Thoracic aorta (tissue), 2 donors: Measurements from ENCODE around the gene TMCO4. TPM values are rescaled to one million over a fixed set of nuclear protein-coding genes. Genes with fewer than 3 reads are reported as not detected.
"Not testable (repeated sequence)": the region's sequence is repeated elsewhere in the genome, so short reads cannot be mapped to it uniquely, and the experiment has no call there.

Experiments used
- ATAC-seq: fragments of 150-250 bp; one replicate; pipeline ENCODE4 v1.8.0; 2017; ENCODE audit warnings: low read depth; ENCODE audit not compliant: insufficient number of reproducible peaks, low FRiP score
- DNase-seq: peaks from one replicate; pipeline ENCODE4 v3.0.0-alpha.2; 2020; ENCODE audit warnings: low spot score
- H3K27ac ChIP-seq, 2 donors: fragments of 200-600 bp; sonication (generic); 1 replicate in 1 of 2; 2 replicates in 1 of 2; pipeline ENCODE4 v1.5.1; 2016; ENCODE audit warnings: mild to moderate bottlenecking in 2 of 2, moderate library complexity in 2 of 2
- H3K27me3 ChIP-seq: fragments of 200-600 bp; sonication (generic); replicated peaks from 2 replicates; pipeline ENCODE4 v1.6.0; 2016; ENCODE audit warnings: mild to moderate bottlenecking; ENCODE audit not compliant: insufficient read depth
- H3K36me3 ChIP-seq: fragments of 200-600 bp; sonication (generic); one replicate; pipeline ENCODE4 v1.5.1; 2016
- H3K4me1 ChIP-seq, 2 donors: fragments of 200-600 bp; sonication (generic); 1 replicate in 1 of 2; 2 replicates in 1 of 2; pipeline versions ENCODE4 v1.5.1 to v1.6.0; 2016; ENCODE audit warnings: low read depth in 2 of 2, mild to moderate bottlenecking in 1 of 2; ENCODE audit not compliant: control insufficient read depth in 1 of 2
- H3K4me3 ChIP-seq: fragments of 200-600 bp; sonication (generic); 2 replicates; pipeline ENCODE4 v1.5.1; 2016; ENCODE audit warnings: mild to moderate bottlenecking
- H3K9me3 ChIP-seq: fragments of 200-600 bp; sonication (generic); 2 replicates; pipeline ENCODE4 v1.5.1; 2016
- total RNA-seq, 2 donors: library from RNA; depleted of rRNA; stranded (reverse); fragments of >200 nt; gene quantifications; one replicate each; pipeline versions ENCODE4 v1.1.0 to v1.2.3, GENCODE V29; 2016
- TF ChIP-seq, protein P1 (sequence below): fragments of 200-600 bp; sonication (generic); IDR thresholded peaks from one replicate; pipeline ENCODE4 v1.5.1; 2019; ENCODE audit warnings: antibody characterized with exemption

The TMCO4 gene
- total RNA-seq, 2 donors from 2014 or later = 33.2 to 33.4 TPM

DNA sequence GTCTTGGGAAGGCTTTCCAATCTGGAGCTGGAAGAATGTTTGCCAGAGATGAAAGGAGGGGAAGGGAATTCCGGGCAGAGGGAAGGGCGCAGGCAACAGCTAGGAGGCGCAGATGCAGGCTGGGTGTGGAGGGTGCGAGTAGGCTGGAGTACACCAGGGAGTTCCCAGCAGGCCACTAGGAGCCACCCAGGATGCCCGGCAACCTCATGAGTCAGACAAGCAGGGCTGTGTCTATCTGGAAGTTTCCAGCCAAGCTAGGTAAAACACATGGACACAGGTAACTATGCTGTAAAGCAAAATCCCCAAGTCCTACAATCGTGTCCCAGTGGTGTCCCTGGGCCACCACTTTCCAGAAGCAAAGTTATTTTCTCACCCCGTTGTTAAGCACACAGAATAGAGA lies 156.6 kb downstream of the TMCO4 start:
- H3K4me3 ChIP-seq = peak overlapping the region; percentile 87
- peak overlapping the region; percentile 87 to 93 for H3K27ac ChIP-seq
- DNase-seq (no peak), ATAC-seq (no peak)
- TF ChIP-seq, protein P1, sequence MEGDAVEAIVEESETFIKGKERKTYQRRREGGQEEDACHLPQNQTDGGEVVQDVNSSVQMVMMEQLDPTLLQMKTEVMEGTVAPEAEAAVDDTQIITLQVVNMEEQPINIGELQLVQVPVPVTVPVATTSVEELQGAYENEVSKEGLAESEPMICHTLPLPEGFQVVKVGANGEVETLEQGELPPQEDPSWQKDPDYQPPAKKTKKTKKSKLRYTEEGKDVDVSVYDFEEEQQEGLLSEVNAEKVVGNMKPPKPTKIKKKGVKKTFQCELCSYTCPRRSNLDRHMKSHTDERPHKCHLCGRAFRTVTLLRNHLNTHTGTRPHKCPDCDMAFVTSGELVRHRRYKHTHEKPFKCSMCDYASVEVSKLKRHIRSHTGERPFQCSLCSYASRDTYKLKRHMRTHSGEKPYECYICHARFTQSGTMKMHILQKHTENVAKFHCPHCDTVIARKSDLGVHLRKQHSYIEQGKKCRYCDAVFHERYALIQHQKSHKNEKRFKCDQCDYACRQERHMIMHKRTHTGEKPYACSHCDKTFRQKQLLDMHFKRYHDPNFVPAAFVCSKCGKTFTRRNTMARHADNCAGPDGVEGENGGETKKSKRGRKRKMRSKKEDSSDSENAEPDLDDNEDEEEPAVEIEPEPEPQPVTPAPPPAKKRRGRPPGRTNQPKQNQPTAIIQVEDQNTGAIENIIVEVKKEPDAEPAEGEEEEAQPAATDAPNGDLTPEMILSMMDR = no peak
- no peaks in the 10 kb centered on the region for H3K36me3 ChIP-seq
- no peaks in the 10 kb centered on the region for H3K27me3 ChIP-seq
- no peaks in the 10 kb centered on the region for H3K9me3 ChIP-seq
- H3K4me1 ChIP-seq = peaks cover 11 to 47% of the 10 kb centered on the region in 2 donors

GRCh38 chr1:19640363-19641316 lies 159.1 kb downstream of the TMCO4 start:
- H3K9me3 ChIP-seq = no peaks in the 10 kb centered on the region
- no peaks in the 10 kb centered on the region for H3K27me3 ChIP-seq
- no peaks in the 10 kb centered on the region for H3K36me3 ChIP-seq
- H3K4me3 ChIP-seq = no peak overlapping the region
- H3K27ac ChIP-seq = no peak overlapping the region
- H3K4me1 ChIP-seq = peaks cover 0 to 28% of the 10 kb centered on the region in 2 donors
- no peak for ATAC-seq
- TF ChIP-seq, protein P1 = no peak
- no peak for DNase-seq

DNA sequence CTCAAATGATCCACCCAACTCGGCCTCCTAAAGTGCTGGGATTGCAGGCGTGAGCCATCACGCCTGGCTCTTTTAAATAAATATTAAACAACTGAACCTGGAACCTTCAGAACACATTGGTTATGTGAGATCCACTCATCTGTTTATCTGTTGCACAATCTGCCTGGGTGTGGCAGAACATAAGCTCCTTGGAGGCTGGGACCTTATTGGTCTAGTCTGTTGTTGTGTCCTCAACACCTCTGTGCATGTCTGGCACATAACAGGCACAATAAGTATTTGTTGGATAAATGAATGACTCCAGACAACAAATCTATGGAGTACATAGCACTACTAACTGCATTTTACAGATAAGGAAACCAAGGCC lies 159.7 kb downstream of the TMCO4 start:
- Histone ChIP-seq H3K27me3 (no peaks in the 10 kb centered on the region), H3K36me3 (no peaks in the 10 kb centered on the region), H3K4me1 (peaks cover 0 to 23% of the 10 kb centered on the region in 2 donors), H3K4me3 (no peak overlapping the region), H3K27ac (no peak overlapping the region), H3K9me3 (no peaks in the 10 kb centered on the region)
- TF ChIP-seq, protein P1 = no peak
- no peak for DNase-seq
- ATAC-seq = no peak

- not testable (repeated sequence) for H3K27ac ChIP-seq, H3K36me3 ChIP-seq, H3K4me3 ChIP-seq, H3K9me3 ChIP-seq, DNase-seq, ATAC-seq, H3K27me3 ChIP-seq
- peaks cover 0 to 23% of the 10 kb centered on the region in 2 donors for H3K4me1 ChIP-seq
These were observed 160.5 kb downstream of the TMCO4 start for GRCh38 chr1:19639228-19639627.

GRCh38 chr1:19637606-19638005 lies 162.1 kb downstream of the TMCO4 start:
- DNase-seq (no peak), ATAC-seq (no peak)
- H3K36me3 ChIP-seq = no peaks in the 10 kb centered on the region
- H3K27ac ChIP-seq = no peak overlapping the region
- peaks cover 0 to 13% of the 10 kb centered on the region in 2 donors for H3K4me1 ChIP-seq
- no peak overlapping the region for H3K4me3 ChIP-seq
- no peaks in the 10 kb centered on the region for H3K9me3 ChIP-seq
- no peaks in the 10 kb centered on the region for H3K27me3 ChIP-seq
- TF ChIP-seq, protein P1 = no peak

GRCh38 chr1:19636749-19637148 lies 163.0 kb downstream of the TMCO4 start:
- not testable (repeated sequence) for DNase-seq, H3K27me3 ChIP-seq, H3K36me3 ChIP-seq, H3K4me3 ChIP-seq, ATAC-seq, H3K9me3 ChIP-seq
- Histone ChIP-seq H3K27ac (peak overlapping the region; percentile 19 to 68), H3K4me1 (peaks cover 0 to 12% of the 10 kb centered on the region in 2 donors)
